ENCODE data around the gene CHP2.

GRCh38 chr16:23724096-23724784 lies 30.6 kb upstream of the CHP2 start:
- no peak for TF ChIP-seq CTCF (IDR thresholded peaks at IDR 0.05; ENCODE audit: insufficient read depth, low read depth, low read length)
- no peak for TF ChIP-seq EZH2 (IDR thresholded peaks at IDR 0.05; ENCODE audit: insufficient read depth, low read length)
